Gastrocnemius medialis (tissue), 4 donors: ENCODE measurements around the gene THTPA.

Experiments used
- CTCF ChIP-seq, 5 experiments: fragments of 450-650 bp in 3 of 5; fragments of 200-600 bp in 2 of 5; sonication (generic) in 2 of 5; IDR thresholded peaks in 4 of 5; conservative IDR thresholded peaks in 1 of 5; 1 replicate in 4 of 5; 2 replicates in 1 of 5; pipeline ENCODE4 v1.5.1; 2016 to 2019; ENCODE audit warnings: antibody characterized with exemption in 5 of 5, mild to moderate bottlenecking in 3 of 5, moderate library complexity in 3 of 5
- POLR2A ChIP-seq, 2 donors: fragments of 450-650 bp; IDR thresholded peaks; one replicate each; pipeline ENCODE4 v1.6.1; 2017; ENCODE audit warnings: antibody characterized with exemption in 2 of 2, mild to moderate bottlenecking in 2 of 2, moderate library complexity in 2 of 2

DNA sequence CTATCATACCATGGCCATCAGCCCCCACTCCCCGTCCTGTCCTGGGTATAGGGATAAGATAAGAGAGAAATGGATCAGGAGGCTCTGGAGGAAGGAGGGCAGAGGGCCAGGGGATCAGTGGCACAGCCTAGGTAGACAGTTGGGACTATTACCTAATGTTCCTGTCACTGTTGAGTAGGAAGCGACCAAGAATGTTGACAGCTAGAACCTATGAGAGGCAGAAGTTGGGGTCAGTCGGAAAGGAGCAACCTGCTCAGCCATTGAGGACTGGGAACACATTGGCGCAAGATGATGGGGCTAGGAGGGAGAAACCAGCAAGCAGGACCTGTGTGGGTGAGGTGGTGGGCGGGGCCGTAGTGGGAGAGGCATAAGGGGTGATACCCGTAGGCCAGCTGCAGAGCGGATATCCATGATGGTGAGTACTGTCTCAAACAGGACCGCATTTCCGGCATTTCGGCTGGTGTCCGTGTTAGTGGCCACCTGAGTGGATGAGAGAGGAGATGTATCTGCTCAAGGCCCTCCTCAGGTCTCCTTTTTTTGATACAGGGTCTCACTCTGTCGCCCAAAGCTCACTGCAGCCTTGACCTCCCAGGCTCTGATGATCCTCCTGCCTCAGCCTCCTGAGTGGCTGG, 8.2 kb downstream of the THTPA start:
- TF ChIP-seq CTCF (IDR thresholded peaks at IDR 0.05 in 4 of 5, conservative IDR thresholded peaks at IDR 0.05 in 1 of 5) (no peak), POLR2A (IDR thresholded peaks at IDR 0.05) (no peak)
